ENCODE data around the gene ARHGAP26. TPM values are rescaled to one million over a fixed set of nuclear protein-coding genes. Genes with fewer than 3 reads are reported as not detected.
"Not testable (repeated sequence)": the region's sequence is repeated elsewhere in the genome, so short reads cannot be mapped to it uniquely, and the experiment has no call there.

The ARHGAP26 gene
- total and polyA plus RNA-seq, 7 donors = 2.5 to 28.7 (median 12.0) TPM

- Histone ChIP-seq H3K4me1 (peaks cover 23% of the 10 kb centered on the region), H3K4me3 (no peak overlapping the region), H3K27ac (no peak overlapping the region), H3K27me3 (ENCODE audit: insufficient read depth in 3 of 3, low read length in 2 of 3) (no peaks in the 10 kb centered on the region), H3K36me3 (ENCODE audit: insufficient read depth in 1 of 2, low read depth in 1 of 2) (no peaks in the 10 kb centered on the region), H3K9me3 (no peaks in the 10 kb centered on the region)
- TF ChIP-seq CTCF (IDR thresholded peaks at IDR 0.05) = peak; percentile 65
- DNase-seq = no peak
- peak; percentile 65 to 80 (median 71) for ATAC-seq
- intact Hi-C loops (cut with DNase I) = loop anchor here (5.0 to 10.0 kb wide), 2 partner anchors 482 to 900 kb away; partner anchors contain the start of gene NR3C1 (in 1 of the 2)
- WGBS, 3 donors = 43 to 64% (median 57%) methylated on average over 1 of the region's 1 CpG
Measured at GRCh38 chr5:142922223-142922952, 152.2 kb downstream of the ARHGAP26 start.

GRCh38 chr5:142924135-142924883, 154.1 kb downstream of the ARHGAP26 start:
- WGBS, 3 donors = 89 to 100% (median 91%) methylated on average over 1 of the region's 1 CpG
- no peak overlapping the region for H3K27ac ChIP-seq

DNA sequence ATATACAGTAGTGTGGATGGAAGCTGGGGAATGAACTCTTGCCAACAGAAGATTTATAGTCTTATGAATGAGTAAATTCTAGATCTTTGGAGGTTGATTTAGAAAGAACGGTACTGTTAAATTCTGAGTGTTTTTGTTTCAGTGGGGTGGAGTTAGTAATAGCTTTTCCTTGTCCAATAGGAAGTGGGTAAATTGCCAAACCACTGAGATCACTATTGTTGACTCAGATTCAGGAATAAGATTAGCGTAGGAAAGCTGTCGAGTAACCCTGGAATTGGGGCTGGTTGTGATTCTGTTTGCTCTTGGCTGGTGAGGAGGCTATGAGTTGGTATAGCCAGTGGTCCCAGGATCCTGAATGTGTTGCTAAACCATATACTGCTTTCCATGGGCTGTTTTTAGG, 155.6 kb downstream of the ARHGAP26 start:
- no peaks in the 10 kb centered on the region for H3K36me3 ChIP-seq (ENCODE audit: insufficient read depth in 1 of 2, low read depth in 1 of 2)
- intact Hi-C loops (cut with DNase I) = loop anchor here (5.0 to 10.0 kb wide), 4 partner anchors 37 to 902 kb away; partner anchors contain the start of gene NR3C1 (in 2 of the 2)
- H3K9me3 ChIP-seq = no peaks in the 10 kb centered on the region
- peaks cover 25% of the 10 kb centered on the region for H3K4me1 ChIP-seq
- H3K27me3 ChIP-seq (ENCODE audit: insufficient read depth in 3 of 3, low read length in 2 of 3) = no peaks in the 10 kb centered on the region
- ATAC-seq = peak in 2 of 4 donors; percentile 45 to 62
- no peak for DNase-seq
- no peak overlapping the region for H3K4me3 ChIP-seq
- peak overlapping the region; percentile 54 for H3K27ac ChIP-seq
- WGBS, 3 donors = 39 to 49% (median 48%) methylated on average over 3 of the region's 3 CpGs
- no peak for TF ChIP-seq CTCF (IDR thresholded peaks at IDR 0.05)

More at GRCh38 chr5:142924135-142924883, 154.1 kb downstream of the ARHGAP26 start:
- Histone ChIP-seq H3K4me1 (peaks cover 25% of the 10 kb centered on the region), H3K4me3 (no peak overlapping the region), H3K36me3 (ENCODE audit: insufficient read depth in 1 of 2, low read depth in 1 of 2) (no peaks in the 10 kb centered on the region), H3K9me3 (no peaks in the 10 kb centered on the region), H3K27me3 (ENCODE audit: insufficient read depth in 3 of 3, low read length in 2 of 3) (no peaks in the 10 kb centered on the region)
- DNase-seq (no peak), ATAC-seq (peak in 1 of 4 donors; percentile 50)
- intact Hi-C loops (cut with DNase I) = loop anchor here (5.0 to 10.0 kb wide), 2 partner anchors 480 to 898 kb away; partner anchors contain the start of gene NR3C1 (in 1 of the 2)
- TF ChIP-seq CTCF (IDR thresholded peaks at IDR 0.05) = no peak

GRCh38 chr5:142926549-142926948, 156.4 kb downstream of the ARHGAP26 start:
- no peaks in the 10 kb centered on the region for H3K27me3 ChIP-seq (ENCODE audit: insufficient read depth in 3 of 3, low read length in 2 of 3)
- H3K4me1 ChIP-seq = peaks cover 31% of the 10 kb centered on the region
- ATAC-seq = no peak
- H3K36me3 ChIP-seq (ENCODE audit: insufficient read depth in 1 of 2, low read depth in 1 of 2) = no peaks in the 10 kb centered on the region
- intact Hi-C loops (cut with DNase I) = loop anchor here (5.0 to 10.0 kb wide), 4 partner anchors 36 to 901 kb away; partner anchors contain the start of gene NR3C1 (in 2 of the 2)
- no peak for DNase-seq
- H3K4me3 ChIP-seq = no peak overlapping the region
- WGBS, 3 donors = 68 to 80% (median 74%) methylated on average over 4 of the region's 4 CpGs
- no peaks in the 10 kb centered on the region for H3K9me3 ChIP-seq
- no peak for TF ChIP-seq CTCF (IDR thresholded peaks at IDR 0.05)
- peak overlapping the region; percentile 54 for H3K27ac ChIP-seq

DNA sequence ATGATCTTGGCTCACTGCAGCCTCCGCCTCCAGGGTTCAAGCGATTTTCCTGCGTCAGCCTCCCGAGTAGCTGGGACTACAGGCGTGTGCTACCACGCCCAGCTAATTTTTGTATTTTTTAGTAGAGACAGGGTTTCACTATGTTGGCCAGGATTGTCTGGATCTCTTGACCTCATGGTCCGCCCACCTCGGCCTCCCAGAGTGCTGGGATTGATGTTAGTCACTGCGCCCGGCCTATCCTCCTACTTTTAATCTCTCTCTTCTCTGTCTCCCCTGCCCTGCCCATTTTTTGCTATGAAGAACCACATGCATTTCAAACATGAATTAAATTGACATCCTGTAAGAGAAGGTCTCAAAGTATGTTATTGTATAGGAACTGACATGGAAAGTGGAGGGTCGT, 158.8 kb downstream of the ARHGAP26 start:
- not testable (repeated sequence) for ATAC-seq; H3K36me3 ChIP-seq (ENCODE audit: insufficient read depth in 1 of 2, low read depth in 1 of 2); DNase-seq; H3K4me3 ChIP-seq; H3K9me3 ChIP-seq; H3K27me3 ChIP-seq (ENCODE audit: insufficient read depth in 3 of 3, low read length in 2 of 3)
- peaks cover 15% of the 10 kb centered on the region for H3K4me1 ChIP-seq
- 90 to 95% (median 90%) methylated on average over 11 of the region's 11 CpGs for WGBS, 3 donors
- intact Hi-C loops (cut with DNase I) = loop anchor here (5.0 to 10.0 kb wide), 4 partner anchors 33 to 898 kb away; partner anchors contain the start of gene NR3C1 (in 2 of the 2)
- peak overlapping the region; percentile 31 for H3K27ac ChIP-seq
